ENCODE data around the gene PHKG2.
"Not testable (repeated sequence)": the region's sequence is repeated elsewhere in the genome, so short reads cannot be mapped to it uniquely, and the experiment has no call there.

PHKG2 gene, protein sequence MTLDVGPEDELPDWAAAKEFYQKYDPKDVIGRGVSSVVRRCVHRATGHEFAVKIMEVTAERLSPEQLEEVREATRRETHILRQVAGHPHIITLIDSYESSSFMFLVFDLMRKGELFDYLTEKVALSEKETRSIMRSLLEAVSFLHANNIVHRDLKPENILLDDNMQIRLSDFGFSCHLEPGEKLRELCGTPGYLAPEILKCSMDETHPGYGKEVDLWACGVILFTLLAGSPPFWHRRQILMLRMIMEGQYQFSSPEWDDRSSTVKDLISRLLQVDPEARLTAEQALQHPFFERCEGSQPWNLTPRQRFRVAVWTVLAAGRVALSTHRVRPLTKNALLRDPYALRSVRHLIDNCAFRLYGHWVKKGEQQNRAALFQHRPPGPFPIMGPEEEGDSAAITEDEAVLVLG

DNA sequence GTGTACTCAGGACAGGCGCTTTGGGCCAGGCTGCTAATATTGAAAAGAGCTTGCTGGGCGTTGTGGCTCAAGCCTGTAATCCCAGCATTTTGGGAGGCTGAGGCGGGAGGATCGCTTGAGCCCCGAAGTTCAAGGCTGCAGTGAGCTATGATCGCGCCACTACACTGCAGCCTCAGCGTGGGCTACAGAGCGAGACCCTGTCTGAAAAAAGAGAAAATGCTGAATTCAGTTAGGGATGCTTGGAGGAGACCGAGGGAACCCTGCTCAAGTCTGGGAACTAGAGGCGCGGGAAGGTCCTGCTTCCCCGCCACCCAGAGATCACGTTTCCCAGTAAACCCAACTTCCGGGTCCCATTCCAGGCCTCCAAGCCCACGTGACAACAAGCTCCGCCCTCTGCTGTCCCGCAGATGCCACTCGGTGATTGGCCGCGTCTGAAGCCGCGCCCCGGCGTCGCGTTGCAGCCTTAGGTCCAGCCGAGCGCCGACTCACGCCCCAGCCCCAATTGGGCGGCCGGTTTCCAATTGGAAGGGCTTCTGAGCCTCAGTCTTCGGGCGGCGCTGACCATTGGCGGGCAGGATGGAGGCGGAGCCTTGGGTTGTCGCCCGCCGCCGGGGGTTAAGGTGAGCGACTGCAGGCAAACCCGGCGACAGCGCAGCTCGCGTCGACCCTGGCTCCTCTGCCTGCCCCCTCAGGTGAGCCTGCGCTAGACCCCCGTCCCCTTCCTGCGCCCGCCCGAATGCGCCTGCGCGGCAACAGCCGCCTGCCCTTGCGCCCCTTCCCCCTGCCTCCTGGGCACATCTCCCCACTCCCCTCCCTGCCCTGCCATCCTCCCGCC is at the start of gene PHKG2:
Gene PHKG2, plus strand, starts transcription at position 627 of the 835 bp plus-strand sequence. CDS start 396 bp downstream, outside the sequence.
- DNase-seq (ENCODE audit: low spot score): peak; percentile 99

- peak; percentile 91 for DNase-seq (ENCODE audit: low spot score)
These were observed 49.2 kb upstream of the PHKG2 start, which contains the start of gene SRCAP for GRCh38 chr16:30698816-30699614. TSS of gene SRCAP (plus strand) at chr16:30699171. CDS start at chr16:30700825, 1,654 bp downstream.

- no peak for DNase-seq (ENCODE audit: low spot score)
These were observed 48.6 kb upstream of the PHKG2 start for GRCh38 chr16:30699615-30700099.

DNA sequence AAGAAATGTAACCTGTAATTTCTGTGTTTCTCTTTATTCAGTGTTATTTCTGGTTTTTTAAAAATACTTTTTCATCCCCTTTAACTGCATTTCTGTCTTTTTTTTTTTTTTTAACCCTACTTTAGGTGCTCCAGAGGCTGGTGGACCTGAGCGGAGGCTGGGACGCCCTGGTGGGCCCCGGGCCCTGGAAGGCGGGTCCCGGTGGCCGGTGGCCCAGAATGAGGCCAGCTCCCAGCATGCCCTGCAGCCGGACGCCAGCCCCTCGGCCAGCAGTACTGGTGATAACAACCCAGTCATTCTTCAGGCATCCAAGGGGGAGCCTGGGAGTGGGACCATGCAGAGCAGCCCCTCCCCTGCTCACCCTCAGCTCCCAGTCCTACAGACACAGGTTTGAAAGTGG is 47.7 kb upstream of the PHKG2 start:
- DNase-seq (ENCODE audit: low spot score): no peak

- DNase-seq (ENCODE audit: low spot score): no peak
These were observed 47.3 kb upstream of the PHKG2 start for GRCh38 chr16:30700971-30701370.

DNA sequence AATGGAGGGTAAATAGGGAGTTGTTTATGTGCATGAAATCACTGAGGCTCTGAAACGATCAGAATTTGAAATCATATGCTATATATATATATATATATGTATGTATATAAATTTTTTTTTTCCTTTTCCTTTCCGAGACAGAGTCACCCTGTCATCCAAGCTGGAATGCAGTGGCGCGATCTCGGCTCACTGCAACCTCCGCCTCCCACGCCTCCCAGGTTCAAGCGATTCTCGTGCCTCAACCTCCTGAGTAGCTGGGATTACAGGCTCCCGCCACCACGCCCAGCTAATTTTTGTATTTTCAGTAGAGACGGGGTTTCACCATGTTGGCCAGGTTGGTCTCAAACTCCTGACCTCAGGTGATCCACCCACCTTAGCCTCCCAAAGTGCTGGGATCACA is 45.2 kb upstream of the PHKG2 start:
- DNase-seq (ENCODE audit: low spot score): not testable (repeated sequence)

DNA sequence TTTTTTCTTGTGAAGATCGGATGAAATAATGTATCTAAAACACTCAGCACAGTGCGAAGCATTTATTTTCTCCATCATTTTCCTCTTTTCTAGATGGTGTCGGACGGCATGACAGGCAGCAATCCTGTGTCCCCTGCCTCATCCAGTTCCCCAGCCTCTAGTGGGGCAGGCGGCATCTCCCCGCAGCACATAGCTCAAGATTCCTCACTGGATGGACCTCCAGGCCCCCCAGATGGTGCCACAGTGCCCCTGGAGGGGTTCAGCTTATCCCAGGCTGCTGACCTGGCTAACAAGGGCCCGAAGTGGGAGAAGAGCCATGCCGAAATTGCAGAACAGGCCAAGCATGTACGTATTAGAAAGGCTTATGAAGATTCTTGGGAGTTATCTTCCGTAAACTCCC is 44.3 kb upstream of the PHKG2 start:
- no peak for DNase-seq (ENCODE audit: low spot score)

DNA sequence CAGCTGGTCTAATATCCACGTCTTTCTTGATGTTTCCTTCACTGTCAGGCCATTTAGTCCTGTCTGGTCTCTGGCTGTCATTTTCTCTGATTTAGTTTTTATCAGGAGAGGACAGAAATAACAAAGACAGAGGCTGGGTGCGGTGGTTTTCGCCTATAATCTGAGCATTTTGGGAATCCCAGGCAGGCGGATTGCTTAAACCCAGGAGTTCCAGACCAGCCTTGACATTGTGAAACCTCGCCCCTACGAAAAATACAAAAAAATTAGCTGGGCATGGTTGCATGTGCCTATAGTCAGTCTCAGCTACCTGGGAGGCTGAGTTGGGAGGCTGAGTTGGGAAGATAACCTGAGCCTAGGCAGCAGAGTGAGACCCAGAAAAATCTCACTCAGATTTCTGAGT is 42.2 kb upstream of the PHKG2 start:
- DNase-seq (ENCODE audit: low spot score): no peak

DNA sequence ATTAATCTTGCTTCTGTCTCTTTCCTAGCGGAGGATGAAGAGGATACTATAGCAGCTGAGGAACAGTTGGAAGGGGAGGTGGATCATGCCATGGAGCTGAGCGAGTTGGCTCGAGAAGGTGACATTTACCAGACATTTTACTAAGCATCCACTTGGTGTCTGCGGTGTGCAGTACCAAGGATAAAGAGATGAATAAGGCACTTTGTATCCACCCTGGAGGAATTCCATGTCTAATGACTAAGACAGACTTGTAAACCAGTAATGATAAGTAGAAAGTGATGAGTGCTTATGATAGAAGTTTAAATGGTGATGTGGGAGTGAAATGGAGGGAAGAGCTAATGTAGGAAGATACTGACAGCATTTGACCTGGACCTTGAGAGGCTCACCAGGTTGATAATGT is 37.3 kb upstream of the PHKG2 start:
- DNase-seq (ENCODE audit: low spot score): no peak

DNA sequence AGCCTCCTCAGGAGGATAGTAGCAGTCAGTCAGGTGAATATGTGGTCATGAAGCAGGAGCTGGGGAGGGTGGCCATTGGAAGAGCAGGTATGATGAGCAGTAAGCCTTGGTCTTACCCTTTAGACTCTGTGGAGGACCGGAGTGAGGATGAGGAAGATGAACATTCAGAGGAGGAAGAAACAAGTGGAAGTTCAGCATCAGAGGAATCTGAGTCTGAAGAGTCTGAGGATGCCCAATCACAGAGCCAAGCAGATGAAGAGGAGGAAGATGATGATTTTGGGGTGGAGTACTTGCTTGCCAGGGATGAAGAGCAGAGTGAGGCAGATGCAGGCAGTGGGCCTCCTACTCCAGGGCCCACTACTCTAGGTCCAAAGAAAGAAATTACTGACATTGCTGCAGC is 36.5 kb upstream of the PHKG2 start:
- DNase-seq (ENCODE audit: low spot score): no peak

DNA sequence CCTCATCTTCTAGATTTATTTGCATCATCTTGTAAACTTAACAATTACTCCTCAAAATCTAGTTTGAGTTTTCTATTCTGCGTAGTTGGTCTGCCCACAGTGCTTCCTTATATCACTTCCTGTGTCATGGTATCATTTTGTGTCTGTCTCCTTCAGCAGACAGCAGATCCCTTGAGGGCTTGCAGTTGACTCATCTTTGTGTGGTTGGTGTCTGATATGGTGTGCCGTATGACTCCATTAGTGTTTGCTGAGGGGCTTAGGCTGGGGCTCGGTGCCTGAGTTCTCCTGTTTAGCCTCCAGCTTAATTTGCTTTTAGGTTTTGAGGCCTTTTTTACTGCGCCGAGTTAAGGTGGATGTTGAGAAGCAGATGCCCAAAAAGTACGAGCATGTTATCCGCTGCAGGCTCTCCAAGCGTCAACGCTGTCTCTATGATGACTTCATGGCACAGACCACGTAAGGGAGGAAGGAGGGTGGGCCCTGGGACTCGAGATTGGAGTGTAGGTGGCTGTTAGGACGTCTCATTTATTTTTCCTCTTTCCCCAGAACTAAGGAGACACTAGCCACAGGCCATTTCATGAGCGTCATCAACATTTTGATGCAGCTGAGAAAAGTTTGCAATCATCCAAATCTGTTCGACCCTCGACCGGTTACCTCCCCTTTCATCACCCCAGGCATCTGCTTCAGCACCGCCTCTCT is 32.3 kb upstream of the PHKG2 start:
- DNase-seq (ENCODE audit: low spot score): no peak

DNA sequence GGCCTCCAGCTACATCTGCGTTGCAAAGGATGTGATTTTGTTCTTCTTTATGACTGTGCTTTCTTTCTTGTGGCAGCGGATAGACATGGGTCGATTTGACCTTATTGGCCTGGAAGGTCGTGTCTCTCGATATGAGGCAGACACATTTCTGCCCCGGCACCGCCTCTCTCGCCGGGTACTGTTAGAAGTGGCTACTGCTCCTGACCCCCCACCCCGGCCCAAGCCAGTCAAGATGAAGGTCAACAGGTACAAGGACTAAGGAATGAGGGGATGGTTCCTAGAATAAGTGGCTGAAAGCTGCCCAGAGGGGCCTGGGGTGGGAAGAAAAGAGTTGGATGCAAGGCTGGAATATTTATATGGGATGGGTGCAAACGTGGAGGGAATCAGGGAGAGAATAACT is 28.1 kb upstream of the PHKG2 start:
- no peak for DNase-seq (ENCODE audit: low spot score)

- DNase-seq (ENCODE audit: low spot score): no peak
These were observed 27.5 kb upstream of the PHKG2 start for GRCh38 chr16:30720694-30721093.

- no peak for DNase-seq (ENCODE audit: low spot score)
These were observed 27.1 kb upstream of the PHKG2 start for GRCh38 chr16:30721167-30721566.

DNA sequence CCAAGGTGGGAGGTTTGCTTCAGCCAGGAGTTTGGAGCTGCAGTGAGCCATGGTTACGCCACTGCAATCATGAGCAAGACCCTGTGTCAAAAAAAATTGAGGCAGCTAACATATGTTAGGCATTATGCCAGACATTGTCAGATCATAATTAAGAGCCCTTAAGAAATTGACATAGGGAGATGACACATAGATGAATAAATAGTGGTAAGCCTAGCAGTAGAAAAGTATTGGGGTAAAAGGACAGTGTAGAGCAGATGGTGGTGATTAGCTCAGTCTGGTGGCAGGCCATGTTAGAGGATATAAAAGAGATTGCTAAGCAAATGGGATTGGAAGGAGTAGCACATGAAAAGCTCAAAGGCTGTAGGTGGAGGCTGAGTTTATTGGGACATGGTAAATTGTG is 26.6 kb upstream of the PHKG2 start:
- no peak for DNase-seq (ENCODE audit: low spot score)

- no peak for DNase-seq (ENCODE audit: low spot score)
These were observed 25.8 kb upstream of the PHKG2 start for GRCh38 chr16:30722443-30722842.

- DNase-seq (ENCODE audit: low spot score): no peak
These were observed 25.3 kb upstream of the PHKG2 start for GRCh38 chr16:30722916-30723315.

DNA sequence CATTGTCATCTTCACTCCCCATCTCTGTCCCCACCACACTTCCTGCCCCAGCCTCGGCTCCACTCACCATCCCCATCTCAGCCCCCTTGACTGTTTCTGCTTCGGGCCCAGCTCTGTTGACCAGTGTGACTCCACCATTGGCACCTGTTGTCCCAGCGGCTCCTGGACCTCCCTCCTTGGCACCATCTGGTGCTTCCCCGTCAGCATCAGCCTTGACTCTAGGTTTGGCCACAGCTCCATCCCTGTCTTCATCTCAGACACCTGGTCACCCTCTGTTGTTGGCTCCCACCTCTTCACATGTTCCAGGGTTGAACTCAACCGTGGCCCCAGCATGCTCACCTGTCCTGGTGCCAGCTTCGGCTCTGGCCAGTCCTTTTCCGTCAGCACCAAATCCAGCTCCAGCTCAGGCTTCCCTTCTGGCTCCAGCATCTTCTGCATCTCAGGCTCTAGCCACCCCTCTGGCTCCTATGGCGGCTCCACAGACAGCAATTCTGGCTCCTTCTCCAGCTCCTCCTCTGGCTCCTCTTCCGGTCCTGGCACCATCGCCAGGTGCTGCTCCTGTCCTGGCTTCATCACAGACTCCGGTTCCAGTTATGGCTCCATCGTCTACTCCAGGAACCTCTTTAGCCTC is 24.4 kb upstream of the PHKG2 start:
- DNase-seq (ENCODE audit: low spot score): no peak

DNA sequence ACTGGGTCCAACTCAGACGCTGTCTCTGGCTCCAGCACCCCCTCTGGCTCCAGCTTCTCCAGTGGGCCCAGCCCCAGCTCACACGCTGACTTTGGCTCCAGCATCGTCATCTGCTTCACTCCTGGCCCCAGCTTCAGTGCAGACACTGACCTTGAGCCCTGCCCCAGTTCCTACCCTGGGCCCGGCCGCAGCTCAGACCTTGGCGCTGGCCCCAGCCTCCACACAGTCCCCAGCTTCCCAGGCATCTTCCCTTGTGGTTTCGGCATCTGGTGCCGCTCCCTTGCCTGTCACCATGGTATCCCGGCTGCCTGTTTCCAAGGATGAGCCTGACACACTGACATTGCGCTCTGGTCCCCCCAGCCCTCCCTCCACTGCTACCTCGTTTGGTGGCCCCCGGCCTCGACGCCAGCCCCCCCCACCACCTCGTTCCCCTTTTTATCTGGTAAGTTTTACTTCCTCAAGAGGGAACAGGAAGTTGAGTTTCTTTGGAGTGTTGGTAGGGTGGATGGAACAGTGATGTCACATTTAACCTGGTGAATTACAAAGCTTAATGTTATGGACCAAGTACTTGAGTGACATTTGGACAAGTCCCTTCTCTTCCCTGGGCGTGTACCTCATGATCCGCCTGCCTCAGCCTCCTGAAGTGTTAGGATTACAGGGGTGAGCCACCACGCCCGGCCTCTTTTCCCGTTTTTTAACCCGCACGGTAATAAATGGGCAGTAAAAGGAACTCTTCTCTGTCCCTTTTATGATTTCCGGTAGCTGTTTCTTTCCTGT is 23.4 kb upstream of the PHKG2 start:
- no peak for DNase-seq (ENCODE audit: low spot score)

DNA sequence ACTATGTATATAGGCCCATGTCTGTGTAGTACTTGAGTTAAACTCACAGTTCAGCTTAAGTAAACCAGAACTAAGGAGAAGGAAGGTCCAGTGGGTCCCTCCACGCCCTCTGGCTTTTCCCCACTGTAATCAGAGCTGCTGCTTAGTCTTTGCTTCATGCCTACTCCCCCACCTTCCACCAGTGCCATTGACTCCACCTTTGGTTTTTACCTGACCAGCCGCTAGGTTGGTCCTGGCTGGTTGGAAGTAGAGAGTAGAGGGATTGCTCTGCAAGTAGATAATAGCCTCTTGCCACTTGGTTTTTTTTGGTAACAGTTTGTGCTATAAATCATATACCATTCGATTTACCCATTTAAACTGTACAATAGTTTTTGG is 22.8 kb upstream of the PHKG2 start:
- DNase-seq (ENCODE audit: low spot score): no peak
